H9 (cell line): Measurements from ENCODE around the gene RBFOX2. TPM values are rescaled to one million over a fixed set of nuclear protein-coding genes. Genes with fewer than 3 reads are reported as not detected.

Source experiments
- DNase-seq: peaks from one replicate; pipeline ENCODE4 v3.0.0-alpha.2; 2017
- H2AFZ ChIP-seq: one replicate; pipeline ENCODE4 v1.6.1; 2013; ENCODE audit warnings: mild to moderate bottlenecking, low read length, control low read depth, moderate library complexity
- H2AK5ac ChIP-seq: 2 replicates; pipeline ENCODE4 v1.6.1; 2013; ENCODE audit warnings: low read length, control low read depth, mixed read lengths; ENCODE audit not compliant: insufficient read length
- H2BK120ac ChIP-seq: one replicate; pipeline ENCODE4 v1.6.1; 2013; ENCODE audit warnings: low read depth, mild to moderate bottlenecking, low read length, control low read depth, inconsistent platforms; ENCODE audit not compliant: poor library complexity, severe bottlenecking
- H2BK12ac ChIP-seq: 2 replicates; pipeline ENCODE4 v1.6.1; 2013; ENCODE audit warnings: low read length, control low read depth, mixed read lengths, low read depth; ENCODE audit not compliant: insufficient read length
- H2BK15ac ChIP-seq: 2 replicates; pipeline ENCODE4 v1.6.1; 2013; ENCODE audit warnings: low read depth, low read length, control low read depth
- H2BK20ac ChIP-seq: one replicate; pipeline ENCODE4 v1.6.1; 2013; ENCODE audit warnings: low read depth, mild to moderate bottlenecking, low read length, control low read depth, inconsistent platforms; ENCODE audit not compliant: poor library complexity, severe bottlenecking
- H2BK5ac ChIP-seq: 2 replicates; pipeline ENCODE4 v1.6.1; 2013; ENCODE audit warnings: low read length, control low read depth, mixed read lengths; ENCODE audit not compliant: insufficient read length
- H3K14ac ChIP-seq: 2 replicates; pipeline ENCODE4 v1.6.1; 2013; ENCODE audit warnings: low read length, control low read depth; ENCODE audit not compliant: insufficient read depth
- H3K18ac ChIP-seq: 2 replicates; pipeline ENCODE4 v1.6.1; 2013; ENCODE audit warnings: low read depth, mild to moderate bottlenecking, mixed read lengths, low read length, control low read depth; ENCODE audit not compliant: insufficient read length
- H3K23ac ChIP-seq: 2 replicates; pipeline ENCODE4 v1.6.1; 2013; ENCODE audit warnings: low read length, control low read depth, mixed read lengths, low read depth; ENCODE audit not compliant: insufficient read length
- H3K23me2 ChIP-seq: 2 replicates; pipeline ENCODE4 v1.6.1; 2013; ENCODE audit warnings: low read depth, mild to moderate bottlenecking, mixed read lengths, low read length, control low read depth; ENCODE audit not compliant: insufficient read length, poor library complexity, severe bottlenecking
- H3K27ac ChIP-seq: 2 replicates; pipeline ENCODE4 v1.5.1; 2013; ENCODE audit warnings: low read length, control low read depth, mixed read lengths, low read depth; ENCODE audit not compliant: insufficient read length
- H3K27me3 ChIP-seq: 2 replicates; pipeline ENCODE4 v1.6.1; 2013; ENCODE audit warnings: low read length, control low read depth, inconsistent platforms; ENCODE audit not compliant: insufficient read depth
- H3K4ac ChIP-seq: 2 replicates; pipeline ENCODE4 v1.6.1; 2013; ENCODE audit warnings: low read depth, mild to moderate bottlenecking, control low read depth, inconsistent platforms, low read length, moderate library complexity
- H3K4me1 ChIP-seq: 2 replicates; pipeline ENCODE4 v1.6.1; 2013; ENCODE audit warnings: low read length, control low read depth, inconsistent platforms; ENCODE audit not compliant: insufficient read depth
- H3K4me2 ChIP-seq: 2 replicates; pipeline ENCODE4 v1.6.1; 2013; ENCODE audit warnings: low read length, control low read depth, mixed read lengths; ENCODE audit not compliant: insufficient read length, insufficient read depth
- H3K56ac ChIP-seq: 2 replicates; pipeline ENCODE4 v1.6.1; 2013; ENCODE audit warnings: low read depth, mild to moderate bottlenecking, mixed read lengths, low read length, control low read depth; ENCODE audit not compliant: insufficient read length
- H3K79me1 ChIP-seq: 2 replicates; pipeline ENCODE4 v1.6.1; 2013; ENCODE audit warnings: low read depth, mild to moderate bottlenecking, moderate library complexity, low read length, control low read depth, inconsistent platforms; ENCODE audit not compliant: insufficient read depth, poor library complexity, severe bottlenecking
- H3K79me2 ChIP-seq: 2 replicates; pipeline ENCODE4 v1.6.1; 2013; ENCODE audit warnings: low read length, control low read depth, inconsistent platforms; ENCODE audit not compliant: insufficient read depth
- H3K9ac ChIP-seq: 2 replicates; pipeline ENCODE4 v1.6.1; 2013; ENCODE audit warnings: low read length, control low read depth, mixed read lengths; ENCODE audit not compliant: insufficient read length; ENCODE audit errors: extremely low read depth
- H3K9me3 ChIP-seq: one replicate; pipeline ENCODE4 v1.6.1; 2013; ENCODE audit warnings: low read depth, low read length, inconsistent platforms; ENCODE audit not compliant: control insufficient read depth
- H3T11ph ChIP-seq: one replicate; pipeline ENCODE4 v1.6.1; 2013; ENCODE audit warnings: mild to moderate bottlenecking, low read length, control low read depth, inconsistent platforms
- H4K20me1 ChIP-seq: one replicate; pipeline ENCODE4 v1.6.1; 2013; ENCODE audit not compliant: control insufficient read depth, insufficient read length, insufficient read depth
- H4K5ac ChIP-seq: 2 replicates; pipeline ENCODE4 v1.6.1; 2013; ENCODE audit warnings: low read depth, mild to moderate bottlenecking, mixed read lengths, low read length, control low read depth; ENCODE audit not compliant: insufficient read length
- H4K8ac ChIP-seq: replicated peaks from 2 replicates; pipeline ENCODE4 v1.6.1; 2013; ENCODE audit warnings: low read length, control low read depth, mixed read lengths, low read depth; ENCODE audit not compliant: insufficient read length
- H4K91ac ChIP-seq: 2 replicates; pipeline ENCODE4 v1.6.1; 2013; ENCODE audit warnings: low read depth, mild to moderate bottlenecking, moderate library complexity, mixed read lengths, low read length, control low read depth; ENCODE audit not compliant: insufficient read length
- H3K27ac Mint-ChIP-seq, 3 experiments: 2 replicates in 2 of 3; 3 replicates in 1 of 3; pipeline ENCODE4 v1.8.0; 2020 to 2021; ENCODE audit warnings: mixed read lengths in 3 of 3, mild to moderate bottlenecking in 1 of 3, moderate library complexity in 1 of 3
- H3K27me3 Mint-ChIP-seq: 2 replicates; pipeline ENCODE4 v1.8.0; 2021; ENCODE audit warnings: low read depth, mild to moderate bottlenecking, moderate library complexity, mixed read lengths
- H3K36me3 Mint-ChIP-seq, 3 experiments: 2 replicates in 2 of 3; 3 replicates in 1 of 3; pipeline ENCODE4 v1.8.0; 2020 to 2021; ENCODE audit warnings: low read depth in 3 of 3, mixed read lengths in 3 of 3; ENCODE audit not compliant: insufficient read depth in 1 of 3
- H3K4me1 Mint-ChIP-seq, 2 experiments: 2 replicates each; pipeline ENCODE4 v1.8.0; 2020; ENCODE audit warnings: mixed read lengths in 2 of 2
- H3K4me3 Mint-ChIP-seq, 2 experiments: 2 replicates in 1 of 2; 3 replicates in 1 of 2; pipeline ENCODE4 v1.8.0; 2020 to 2021; ENCODE audit warnings: mild to moderate bottlenecking in 2 of 2, mixed read lengths in 2 of 2, moderate library complexity in 1 of 2
- H3K9me3 Mint-ChIP-seq, 2 experiments: 2 replicates in 1 of 2; 3 replicates in 1 of 2; pipeline ENCODE4 v1.8.0; 2020; ENCODE audit warnings: mild to moderate bottlenecking in 2 of 2, mixed read lengths in 2 of 2, moderate library complexity in 1 of 2
- WGBS: extraction: QIAGEN DNeasy Blood & Tissue Kit; methylation state at CpG from one replicate; pipeline ENCODE4 v1.1.7; 2013; ENCODE audit warnings: missing lambda C conversion rate, low lambda C conversion rate, mixed read lengths; ENCODE audit not compliant: insufficient read length; ENCODE audit errors: extremely low coverage; 5-methylcytosine and 5-hydroxymethylcytosine counted together
- total RNA-seq: library from RNA; stranded (reverse); gene quantifications from 2 replicates; pipeline ENCODE4 v1.2.1, GENCODE V29; 2021
- TF ChIP-seq, protein P1 (sequence below): fragments of 200-600 bp; sonication (generic); conservative IDR thresholded peaks from 3 replicates; pipeline ENCODE4 v1.8.0; 2021; ENCODE audit warnings: antibody characterized with exemption, mild to moderate bottlenecking

The RBFOX2 gene
- total RNA-seq, 1 experiment from 2014 or later = 84.7 TPM

DNA sequence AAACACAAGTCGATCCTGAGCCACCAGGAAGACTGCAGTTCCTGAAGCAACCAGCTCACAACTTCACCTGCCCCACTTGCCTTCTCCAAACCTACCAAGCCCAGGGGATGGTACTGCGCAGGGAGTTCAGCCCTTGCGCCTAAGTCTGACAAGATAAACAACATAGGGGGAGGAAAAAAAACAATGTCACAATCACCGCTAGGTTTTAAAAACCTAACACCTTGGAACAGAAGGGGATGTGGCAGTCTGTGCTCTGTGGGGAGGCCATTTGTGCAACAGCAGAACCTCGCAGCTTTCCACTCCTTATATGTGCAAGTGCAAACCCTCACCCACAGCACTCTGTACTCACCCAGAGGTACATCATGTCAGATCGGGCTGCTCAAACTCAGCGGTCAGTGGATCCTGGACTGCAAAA, 134.2 kb downstream of the RBFOX2 start:
- H3K9ac ChIP-seq = no peak overlapping the region
- H2AFZ ChIP-seq = no peak overlapping the region
- Mint-ChIP-seq H3K4me1 (peaks cover 36 to 38% of the 10 kb centered on the region in 2 experiments), H3K27ac (peak overlapping the region in 1 of 3 experiments; percentile 53; a peak in 2 of 7 replicates), H3K4me3 (no peak overlapping the region), H3K27me3 (no peaks in the 10 kb centered on the region), H3K36me3 (peaks cover 0 to 5% (median 0%) of the 10 kb centered on the region in 3 experiments; a peak in 2 of 7 replicates), H3K9me3 (no peaks in the 10 kb centered on the region)
- H2BK120ac ChIP-seq = no peak overlapping the region
- peaks cover 2% of the 10 kb centered on the region; the same call in 1 of the 2 replicates for H3K79me2 ChIP-seq
- no peak overlapping the region for H2BK5ac ChIP-seq
- H2BK12ac ChIP-seq = no peak overlapping the region
- no peak overlapping the region for H3T11ph ChIP-seq
- H3K4me1 ChIP-seq = peaks cover 7% of the 10 kb centered on the region; the same call in 1 of the 2 replicates
- WGBS = no CpG with 5 or more reads among the region's 7 CpGs
- H4K20me1 ChIP-seq = no peaks in the 10 kb centered on the region
- no peak overlapping the region for H4K5ac ChIP-seq
- no peaks in the 10 kb centered on the region for H3K27me3 ChIP-seq
- H3K23me2 ChIP-seq = no peaks in the 10 kb centered on the region
- no peaks in the 10 kb centered on the region for H3K9me3 ChIP-seq
- H3K4ac ChIP-seq = no peak overlapping the region
- H3K79me1 ChIP-seq = peaks cover 11% of the 10 kb centered on the region
- DNase-seq = no peak
- no peak overlapping the region for H3K18ac ChIP-seq
- no peak overlapping the region for H3K23ac ChIP-seq
- H4K91ac ChIP-seq = no peak overlapping the region
- no peak overlapping the region for H3K4me2 ChIP-seq
- no peak overlapping the region for H3K27ac ChIP-seq
- no peak overlapping the region for H3K14ac ChIP-seq
- TF ChIP-seq, protein P1, sequence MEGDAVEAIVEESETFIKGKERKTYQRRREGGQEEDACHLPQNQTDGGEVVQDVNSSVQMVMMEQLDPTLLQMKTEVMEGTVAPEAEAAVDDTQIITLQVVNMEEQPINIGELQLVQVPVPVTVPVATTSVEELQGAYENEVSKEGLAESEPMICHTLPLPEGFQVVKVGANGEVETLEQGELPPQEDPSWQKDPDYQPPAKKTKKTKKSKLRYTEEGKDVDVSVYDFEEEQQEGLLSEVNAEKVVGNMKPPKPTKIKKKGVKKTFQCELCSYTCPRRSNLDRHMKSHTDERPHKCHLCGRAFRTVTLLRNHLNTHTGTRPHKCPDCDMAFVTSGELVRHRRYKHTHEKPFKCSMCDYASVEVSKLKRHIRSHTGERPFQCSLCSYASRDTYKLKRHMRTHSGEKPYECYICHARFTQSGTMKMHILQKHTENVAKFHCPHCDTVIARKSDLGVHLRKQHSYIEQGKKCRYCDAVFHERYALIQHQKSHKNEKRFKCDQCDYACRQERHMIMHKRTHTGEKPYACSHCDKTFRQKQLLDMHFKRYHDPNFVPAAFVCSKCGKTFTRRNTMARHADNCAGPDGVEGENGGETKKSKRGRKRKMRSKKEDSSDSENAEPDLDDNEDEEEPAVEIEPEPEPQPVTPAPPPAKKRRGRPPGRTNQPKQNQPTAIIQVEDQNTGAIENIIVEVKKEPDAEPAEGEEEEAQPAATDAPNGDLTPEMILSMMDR = no peak
- no peak overlapping the region for H2BK15ac ChIP-seq
- H2AK5ac ChIP-seq = no peak overlapping the region
- no peak overlapping the region for H2BK20ac ChIP-seq
- no peak overlapping the region for H3K56ac ChIP-seq
- H4K8ac ChIP-seq = no peak overlapping the region
